Cardiac atrium fibroblast (primary cell): ENCODE data around the gene AGAP2. TPM values are rescaled to one million over a fixed set of nuclear protein-coding genes. Genes with fewer than 3 reads are reported as not detected.

ENCODE experiments used
- total RNA-seq: library from RNA; depleted of rRNA; stranded (reverse); fragments of >200 nt; gene quantifications from 2 replicates; pipeline ENCODE4 v1.2.3, GENCODE V29; 2015

Gene AGAP2
- total RNA-seq = 0.18 and 0.32 TPM in 2 replicates

DNA sequence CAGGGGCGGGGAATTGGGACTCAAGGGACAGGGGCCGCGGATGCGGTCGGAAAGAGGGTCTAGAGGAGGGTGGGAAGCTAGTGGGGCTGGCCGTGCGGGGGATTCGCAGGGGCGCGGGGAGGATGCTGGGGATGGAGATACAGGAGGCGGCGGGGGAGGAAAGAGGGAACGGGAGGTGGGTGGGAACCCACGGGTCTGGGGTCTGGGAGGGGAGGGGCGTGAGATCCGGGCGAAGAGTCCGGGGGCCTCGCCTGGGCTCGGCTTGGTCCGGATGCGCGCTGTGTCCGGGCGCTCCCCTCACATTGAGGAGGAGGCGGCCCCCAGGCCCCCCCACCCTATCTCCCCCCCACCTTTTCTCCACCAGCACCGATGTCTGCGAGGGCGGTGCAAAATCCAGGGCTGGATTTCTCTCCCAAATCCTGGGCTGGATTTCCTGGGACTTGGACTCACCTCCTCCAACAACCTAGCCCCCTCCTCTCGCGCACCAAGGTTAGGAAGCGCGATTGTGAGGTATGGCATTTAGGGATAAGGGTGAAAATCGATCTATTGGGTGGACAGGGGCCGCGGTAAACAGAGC, at the start of gene AGAP2:
Gene AGAP2 (minus strand): TSS at position 82 of the 577 bp plus-strand sequence. CDS start 496 bp downstream, outside the sequence.

DNA sequence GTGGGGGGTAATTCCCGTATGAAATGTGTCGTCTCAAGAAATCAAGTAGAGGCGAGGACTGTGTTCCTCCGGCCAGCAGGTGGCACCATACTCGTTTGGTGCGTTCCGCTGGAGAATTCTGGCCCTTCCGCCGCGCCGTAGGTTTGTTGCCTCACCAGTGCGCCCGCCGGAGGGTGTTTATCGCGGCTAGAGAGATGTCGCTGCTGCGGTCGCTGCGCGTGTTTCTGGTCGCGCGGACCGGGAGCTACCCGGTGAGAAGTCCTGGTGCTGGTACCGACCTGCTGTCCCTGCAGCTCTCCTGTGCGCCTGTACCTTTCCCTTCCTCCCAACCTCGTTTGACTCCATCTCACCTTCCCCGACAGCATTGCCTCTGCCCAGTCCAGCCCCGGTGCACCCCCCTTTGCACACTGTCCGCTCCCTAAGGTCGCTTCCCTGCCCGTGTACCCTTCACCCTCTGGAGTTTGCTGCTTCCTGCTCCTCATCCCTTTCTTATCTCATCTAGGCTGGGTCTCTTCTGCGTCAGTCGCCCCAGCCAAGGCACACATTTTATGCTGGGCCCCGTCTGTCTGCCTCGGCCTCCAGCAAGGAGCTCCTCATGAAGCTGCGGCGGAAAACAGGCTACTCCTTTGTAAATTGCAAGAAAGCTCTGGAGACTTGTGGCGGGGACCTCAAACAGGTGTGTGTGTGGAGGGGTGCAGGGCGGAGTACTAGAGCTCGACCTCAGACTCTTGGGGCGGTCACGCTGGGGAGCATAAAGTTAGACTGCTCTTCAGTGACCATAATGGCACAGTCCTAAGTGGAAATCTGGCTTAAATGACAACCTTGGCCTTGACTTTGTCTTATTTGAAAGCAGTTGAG, 44.3 kb upstream of the AGAP2 start, which contains the start of gene TSFM:
Gene TSFM (plus strand): TSS at position 180 of the 858 bp plus-strand sequence. CDS start 15 bp downstream, at position 195.

GRCh38 chr12:57772429-57773322, 34.1 kb upstream of the AGAP2 start, which contains the start of gene EEF1AKMT3:
Gene EEF1AKMT3 (plus strand): TSS chr12:57772614. CDS start chr12:57772725, 111 bp downstream.

DNA sequence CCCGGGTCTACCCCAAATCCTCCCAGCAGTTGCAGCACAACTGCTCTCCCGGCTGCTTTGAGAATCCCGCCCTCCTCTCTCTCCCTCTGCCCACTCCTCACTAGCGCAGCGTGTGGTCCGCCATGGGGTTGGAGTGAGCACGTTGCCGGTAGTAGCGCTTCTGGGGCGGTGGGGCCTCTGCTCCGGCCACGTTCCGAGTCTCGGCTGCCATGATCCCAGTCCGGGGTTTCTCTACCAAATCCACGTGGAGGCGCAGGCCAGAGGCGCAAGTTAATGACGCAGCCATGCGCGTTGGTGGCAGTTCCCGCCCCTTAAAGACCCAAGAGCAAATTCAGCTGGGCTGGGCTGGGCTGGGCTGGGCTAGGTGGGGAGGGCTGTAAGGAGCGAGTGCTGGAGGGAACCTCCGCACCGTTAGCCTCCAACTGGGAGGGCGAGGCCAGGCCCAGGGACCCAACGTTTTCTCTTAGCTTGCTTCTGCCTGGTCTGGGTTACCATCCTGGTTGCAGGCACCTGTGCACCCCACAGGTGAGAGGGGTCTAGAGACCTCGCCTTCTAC, 33.4 kb upstream of the AGAP2 start, which contains the start of gene METTL1:
Gene METTL1 (minus strand): TSS at position 233 of the 556 bp plus-strand sequence. CDS start 22 bp downstream, at position 211.

DNA sequence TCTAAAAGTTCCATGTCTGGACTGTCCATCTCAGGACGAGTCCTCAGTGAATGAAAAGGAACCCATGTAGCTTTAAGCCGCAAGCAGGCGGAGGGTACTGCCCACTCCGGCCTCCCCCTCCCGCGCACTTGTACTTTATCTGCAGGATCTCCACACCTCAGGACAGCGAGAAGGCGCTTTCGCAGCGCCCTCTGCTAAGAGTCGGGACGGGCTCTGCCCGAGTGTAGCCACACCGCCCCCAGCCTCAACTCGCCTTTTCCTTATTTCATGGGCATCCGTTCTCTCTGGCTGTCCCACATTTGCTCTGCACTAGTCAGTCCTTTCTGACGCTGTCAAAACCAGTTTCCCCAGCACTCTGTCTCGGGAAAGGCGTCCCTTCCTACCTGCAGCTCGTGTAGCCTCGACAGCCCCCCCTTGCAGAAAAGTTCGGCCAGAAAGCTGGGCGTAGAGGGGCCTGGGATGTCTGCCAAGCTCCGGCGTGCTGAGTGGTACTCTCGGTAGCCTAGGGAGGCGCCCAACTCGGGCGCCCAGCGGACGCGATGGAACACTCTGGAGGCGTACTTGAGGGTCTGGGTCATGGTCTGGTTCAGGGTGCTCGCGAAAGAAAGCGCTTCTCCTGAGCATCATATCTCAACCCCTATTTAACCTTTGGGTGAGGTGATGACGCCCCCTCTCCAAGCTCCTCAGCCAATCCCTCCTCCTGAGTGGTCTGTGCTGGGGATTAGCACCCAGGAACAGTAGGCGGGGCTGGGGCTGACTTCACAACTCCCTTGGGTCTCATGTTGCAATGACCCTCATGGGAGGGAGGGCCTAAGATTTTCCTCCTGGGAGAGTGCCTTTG, 28.1 kb upstream of the AGAP2 start, which contains the start of gene CYP27B1:
Gene CYP27B1 (minus strand): TSS at position 615 of the 841 bp plus-strand sequence. CDS start 37 bp downstream, at position 578.

DNA sequence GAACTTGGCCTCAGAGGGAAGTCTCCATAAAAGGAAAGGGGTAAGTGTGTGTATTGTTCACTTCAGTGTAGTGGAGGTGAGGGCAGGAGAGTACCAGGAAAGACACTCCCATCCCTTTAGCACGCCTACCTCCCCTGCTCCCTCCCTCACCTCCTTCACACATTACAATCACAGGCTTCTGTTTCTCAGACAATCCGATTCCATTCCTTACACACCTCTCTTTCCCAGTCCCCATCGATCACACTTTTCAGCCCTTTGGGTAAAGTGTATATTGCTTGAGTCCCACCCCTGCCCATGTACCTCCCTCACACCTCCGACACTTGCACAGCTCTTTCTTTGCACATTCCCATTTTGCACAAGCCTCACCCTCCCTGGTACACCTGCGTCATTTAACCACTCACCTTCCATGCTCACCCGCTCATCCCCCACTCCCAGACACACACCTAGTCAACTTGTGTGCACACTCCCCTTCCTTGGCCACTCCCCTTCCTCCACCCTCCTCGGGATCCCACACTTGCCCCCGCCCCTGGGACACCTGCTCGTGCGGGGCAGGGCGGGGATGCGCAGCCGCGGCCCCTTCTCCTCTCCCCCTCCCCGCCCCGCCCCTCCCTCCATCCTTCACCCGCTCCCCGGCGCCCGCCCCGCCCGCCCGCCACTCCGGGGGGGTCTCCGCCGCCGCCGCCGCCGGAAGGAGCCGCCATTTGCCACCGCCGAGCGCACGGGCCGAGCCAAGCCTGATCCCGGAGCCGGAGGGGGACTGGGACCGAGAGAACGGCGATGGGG, 16.1 kb upstream of the AGAP2 start, which contains the start of gene MARCHF9:
Gene MARCHF9 (plus strand): TSS at position 693 of the 783 bp plus-strand sequence. CDS start 426 bp downstream, outside the sequence.

DNA sequence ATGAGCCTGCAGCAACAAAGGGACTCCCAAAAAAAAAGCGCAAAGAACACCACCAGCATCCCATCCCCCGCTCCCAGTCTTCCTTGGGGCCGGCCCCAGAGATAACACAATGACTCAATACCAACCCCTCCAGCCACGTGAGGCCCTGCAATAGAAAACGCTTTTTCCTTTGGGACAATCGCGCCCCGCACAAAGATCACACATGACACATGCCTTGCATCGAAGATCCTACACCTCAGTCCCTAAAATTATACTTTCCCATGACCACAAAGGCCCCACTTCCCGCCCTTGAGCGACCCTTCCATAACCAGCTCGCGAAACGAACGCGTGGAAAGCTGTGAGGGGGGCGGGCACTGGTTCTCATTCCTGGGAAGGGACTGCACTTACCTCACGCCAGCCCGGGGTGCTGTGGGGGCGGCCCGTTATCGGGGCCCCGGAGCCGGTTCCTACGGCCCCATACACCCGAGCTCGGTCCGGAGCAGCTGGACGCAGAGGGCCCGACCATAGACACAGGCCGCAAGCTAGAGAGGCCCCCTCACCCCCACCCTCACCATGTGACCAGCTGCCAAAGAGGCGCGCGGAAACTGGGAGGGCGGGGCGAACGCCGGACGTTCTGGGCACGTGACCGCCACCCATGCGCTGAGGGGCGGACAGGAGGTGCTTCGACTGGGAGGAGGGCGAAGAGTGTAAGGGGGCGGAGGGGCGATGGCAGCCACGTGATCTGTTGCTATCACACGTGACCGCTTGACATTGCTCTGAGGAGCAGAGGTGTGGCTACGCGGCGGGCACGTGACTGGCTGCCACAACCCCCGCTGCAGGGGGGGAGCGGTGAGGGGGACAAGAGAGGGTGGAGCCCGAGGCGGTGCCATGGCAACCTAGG, 13.5 kb upstream of the AGAP2 start, which contains the start of gene CDK4:
Gene CDK4 (minus strand): TSS at position 523 of the 880 bp plus-strand sequence. CDS start 593 bp downstream, outside the sequence.

DNA sequence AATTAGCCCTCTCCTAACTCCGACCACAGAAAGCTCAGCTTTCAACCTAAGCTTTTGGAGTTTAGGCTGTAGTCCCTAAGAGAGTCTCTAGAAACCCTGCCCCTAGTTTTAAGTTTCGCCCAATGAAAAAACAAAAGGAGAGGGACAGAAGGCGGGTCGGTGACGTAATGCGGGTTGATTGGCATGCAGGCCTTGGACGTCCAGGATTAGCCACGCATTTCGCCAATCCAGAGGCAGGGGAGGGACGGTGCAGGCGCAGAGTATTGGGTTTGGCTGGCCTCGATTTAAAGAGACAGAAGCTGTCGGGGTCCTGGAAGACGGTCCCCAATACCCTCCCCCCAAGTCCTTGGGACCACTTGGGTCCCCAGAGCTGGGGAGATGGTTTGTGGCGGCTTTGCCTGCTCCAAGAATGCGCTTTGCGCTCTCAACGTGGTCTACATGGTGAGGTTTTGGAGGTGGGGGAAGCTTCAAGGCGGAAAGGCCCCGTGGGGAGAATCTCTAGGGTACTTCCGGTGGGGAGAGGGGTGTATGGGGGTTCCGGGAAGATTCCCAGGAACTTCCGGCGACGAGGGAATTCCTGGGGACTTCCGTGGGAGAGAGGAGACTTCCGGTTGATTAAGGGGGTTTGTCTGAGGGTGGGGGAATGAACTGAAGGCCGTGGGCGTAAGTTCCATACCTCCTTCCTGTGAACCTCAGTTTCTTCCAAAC, 6.4 kb upstream of the AGAP2 start, which contains the start of gene TSPAN31:
Gene TSPAN31 (plus strand): TSS at position 263 of the 708 bp plus-strand sequence. CDS start 116 bp downstream, at position 379.

DNA sequence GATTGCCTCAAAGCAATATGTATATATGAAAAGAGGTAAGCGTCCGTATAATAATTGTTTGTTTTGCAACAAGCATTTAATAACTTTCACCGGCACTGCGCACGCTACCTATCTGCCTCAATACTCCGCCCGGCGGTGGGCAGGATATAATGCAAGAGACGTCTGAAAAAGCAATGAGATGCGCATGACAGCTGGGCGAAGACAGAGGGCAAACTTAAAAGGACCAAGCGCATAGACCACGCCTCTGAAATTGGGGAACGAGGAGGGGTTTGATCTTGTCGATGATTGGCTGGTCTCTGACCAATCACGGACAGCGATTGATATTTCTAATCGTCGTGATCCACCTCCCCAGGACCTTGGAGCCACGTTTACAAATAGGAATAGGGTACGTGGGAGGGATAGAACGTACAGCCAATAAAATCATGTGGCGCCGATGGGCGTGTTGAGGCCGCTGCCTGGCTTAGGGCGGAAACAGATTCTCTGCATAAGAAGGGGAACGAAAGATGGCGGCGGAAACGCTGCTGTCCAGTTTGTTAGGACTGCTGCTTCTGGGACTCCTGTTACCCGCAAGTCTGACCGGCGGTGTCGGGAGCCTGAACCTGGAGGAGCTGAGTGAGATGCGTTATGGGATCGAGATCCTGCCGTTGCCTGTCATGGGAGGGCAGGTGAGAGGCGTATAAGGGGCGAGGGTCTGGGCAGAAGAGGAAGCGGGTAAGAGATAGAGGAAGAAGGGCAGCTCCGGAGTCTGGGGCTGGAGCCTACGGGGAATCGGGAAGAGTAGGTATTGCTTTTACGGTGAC, 44.7 kb downstream of the AGAP2 start, which contains the start of gene OS9:
Gene OS9 (plus strand): TSS at position 474 of the 800 bp plus-strand sequence. CDS start 30 bp downstream, at position 504.

Other genes starting within 250 kb of the AGAP2 start
- 43.5 and 52.7 TPM in 2 replicates for gene DDIT3, start 218.2 kb downstream of the AGAP2 start, total RNA-seq
- 9.9 and 15.0 TPM in 2 replicates for gene MBD6, start 215.9 kb downstream of the AGAP2 start, total RNA-seq
- 126 and 150 TPM in 2 replicates for gene DCTN2, start 191.6 kb downstream of the AGAP2 start, total RNA-seq
- not detected in 2 replicates for gene KIF5A, start 188.7 kb downstream of the AGAP2 start, total RNA-seq
- gene PIP4K2C, start 147.6 kb downstream of the AGAP2 start, total RNA-seq = 11.0 and 19.4 TPM in 2 replicates
- gene DTX3, start 133.9 kb downstream of the AGAP2 start, total RNA-seq = 4.7 and 5.3 TPM in 2 replicates
- 10.5 and 11.0 TPM in 2 replicates for gene ARHGEF25, start 127.3 kb downstream of the AGAP2 start, total RNA-seq
- 0.16 and 0.18 TPM in 2 replicates for gene B4GALNT1, start 105.5 kb downstream of the AGAP2 start, total RNA-seq
- gene OS9, start 44.6 kb downstream of the AGAP2 start, total RNA-seq = 310 and 312 TPM in 2 replicates
- gene TSPAN31, start 6.3 kb upstream of the AGAP2 start, total RNA-seq = 70.0 and 70.2 TPM in 2 replicates
- 155 and 176 TPM in 2 replicates for gene CDK4, start 13.6 kb upstream of the AGAP2 start, total RNA-seq
- 2.9 and 3.2 TPM in 2 replicates for gene MARCHF9, start 16.4 kb upstream of the AGAP2 start, total RNA-seq
- 11.4 TPM in 1 of 2 replicates, not detected in the other for gene CYP27B1, start 28.3 kb upstream of the AGAP2 start, total RNA-seq
- gene METTL1, start 33.4 kb upstream of the AGAP2 start, total RNA-seq = 11.8 and 16.6 TPM in 2 replicates
- 8.7 and 14.6 TPM in 2 replicates for gene EEF1AKMT3, start 33.9 kb upstream of the AGAP2 start, total RNA-seq
- gene TSFM, start 44.0 kb upstream of the AGAP2 start, total RNA-seq = 15.5 and 25.4 TPM in 2 replicates
- 2.2 and 2.8 TPM in 2 replicates for gene AVIL, start 80.0 kb upstream of the AGAP2 start, total RNA-seq
- 103 and 138 TPM in 2 replicates for gene CTDSP2, start 108.0 kb upstream of the AGAP2 start, total RNA-seq
- gene ATP23, start 202.8 kb upstream of the AGAP2 start, total RNA-seq = 2.8 and 7.9 TPM in 2 replicates